Osteocyte (in vitro differentiated cells): Measurements from ENCODE around the gene SCN4B. TPM values are rescaled to one million over a fixed set of nuclear protein-coding genes. Genes with fewer than 3 reads are reported as not detected.

ENCODE experiments used
- DNase-seq: peaks from one replicate; pipeline ENCODE4 v3.0.0; 2021; ENCODE audit warnings: mixed read lengths; ENCODE audit not compliant: unreplicated experiment; ENCODE audit errors: extremely low spot score
- H3K27ac Mint-ChIP-seq: one replicate; pipeline ENCODE4 v1.8.0; 2021; ENCODE audit warnings: mild to moderate bottlenecking, mixed read lengths; ENCODE audit not compliant: unreplicated experiment
- H3K27me3 Mint-ChIP-seq: one replicate; pipeline ENCODE4 v1.8.0; 2021; ENCODE audit warnings: mixed read lengths; ENCODE audit not compliant: unreplicated experiment
- H3K36me3 Mint-ChIP-seq: one replicate; pipeline ENCODE4 v1.8.0; 2021; ENCODE audit warnings: mixed read lengths; ENCODE audit not compliant: unreplicated experiment
- H3K4me1 Mint-ChIP-seq: one replicate; pipeline ENCODE4 v1.8.0; 2021; ENCODE audit warnings: mixed read lengths; ENCODE audit not compliant: unreplicated experiment
- H3K4me3 Mint-ChIP-seq: one replicate; pipeline ENCODE4 v1.8.0; 2021; ENCODE audit warnings: mild to moderate bottlenecking, moderate library complexity, mixed read lengths; ENCODE audit not compliant: unreplicated experiment
- H3K9me3 Mint-ChIP-seq: one replicate; pipeline ENCODE4 v1.8.0; 2021; ENCODE audit warnings: mixed read lengths; ENCODE audit not compliant: unreplicated experiment
- CTCF ChIP-seq: fragments of 200-600 bp; sonication (generic); IDR thresholded peaks from 2 replicates; pipeline ENCODE4 v1.5.0; 2021; ENCODE audit warnings: antibody characterized with exemption, mild to moderate bottlenecking, moderate library complexity
- total RNA-seq: library from RNA; stranded (reverse); gene quantifications from 2 replicates; pipeline ENCODE4 v1.2.1, GENCODE V29; 2021

Gene SCN4B
- total RNA-seq, 1 donor from 2014 or later, result 0.08 TPM

GRCh38 chr11:118114266-118114665 lies 38.4 kb downstream of the SCN4B start:
- no peaks in the 10 kb centered on the region for H3K4me1 Mint-ChIP-seq
- H3K27me3 Mint-ChIP-seq, result peaks cover 4% of the 10 kb centered on the region
- no peak overlapping the region for H3K27ac Mint-ChIP-seq
- DNase-seq, result no peak
- no peaks in the 10 kb centered on the region for H3K9me3 Mint-ChIP-seq
- TF ChIP-seq CTCF, result no peak
- no peak overlapping the region for H3K4me3 Mint-ChIP-seq
- H3K36me3 Mint-ChIP-seq, result no peaks in the 10 kb centered on the region

- Mint-ChIP-seq H3K27ac (no peak overlapping the region), H3K27me3 (peaks cover 3% of the 10 kb centered on the region), H3K36me3 (no peaks in the 10 kb centered on the region), H3K4me3 (no peak overlapping the region), H3K9me3 (no peaks in the 10 kb centered on the region), H3K4me1 (no peaks in the 10 kb centered on the region)
- TF ChIP-seq CTCF, result no peak
- DNase-seq, result no peak
These were observed 39.8 kb downstream of the SCN4B start for GRCh38 chr11:118112711-118113430.

GRCh38 chr11:118111744-118112035 lies 40.9 kb downstream of the SCN4B start:
- H3K4me1 Mint-ChIP-seq, result no peaks in the 10 kb centered on the region
- H3K27ac Mint-ChIP-seq, result no peak overlapping the region
- TF ChIP-seq CTCF, result no peak
- no peak overlapping the region for H3K4me3 Mint-ChIP-seq
- peaks cover 3% of the 10 kb centered on the region for H3K27me3 Mint-ChIP-seq
- H3K9me3 Mint-ChIP-seq, result no peaks in the 10 kb centered on the region
- no peaks in the 10 kb centered on the region for H3K36me3 Mint-ChIP-seq
- no peak for DNase-seq

GRCh38 chr11:118111019-118111743 lies 41.4 kb downstream of the SCN4B start:
- no peak for DNase-seq
- Mint-ChIP-seq H3K4me1 (no peaks in the 10 kb centered on the region), H3K36me3 (no peaks in the 10 kb centered on the region), H3K27me3 (peaks cover 4% of the 10 kb centered on the region), H3K4me3 (no peak overlapping the region), H3K9me3 (no peaks in the 10 kb centered on the region), H3K27ac (no peak overlapping the region)
- no peak for TF ChIP-seq CTCF

GRCh38 chr11:118109231-118109630 lies 43.4 kb downstream of the SCN4B start:
- H3K27ac Mint-ChIP-seq, result no peak overlapping the region
- H3K4me1 Mint-ChIP-seq, result no peaks in the 10 kb centered on the region
- no peak for TF ChIP-seq CTCF
- H3K27me3 Mint-ChIP-seq, result peaks cover 12% of the 10 kb centered on the region
- no peak overlapping the region for H3K4me3 Mint-ChIP-seq
- H3K9me3 Mint-ChIP-seq, result no peaks in the 10 kb centered on the region
- DNase-seq, result no peak
- H3K36me3 Mint-ChIP-seq, result no peaks in the 10 kb centered on the region
